Fibroblast of lung (primary cell): ENCODE measurements around the gene KLHL15.

Experiments
- EZH2 ChIP-seq: IDR thresholded peaks from 2 replicates; pipeline ENCODE4 v1.5.1; 2012; ENCODE audit warnings: low read length, control low read depth, mild to moderate bottlenecking; ENCODE audit errors: missing control alignments
- TF ChIP-seq, protein P1 (sequence below), 2 donors: IDR thresholded peaks in 1 of 2; conservative IDR thresholded peaks in 1 of 2; 1 replicate in 1 of 2; 2 replicates in 1 of 2; pipeline ENCODE4 v1.5.1; 2011 to 2012; ENCODE audit warnings: low read length in 2 of 2, control low read depth in 1 of 2, inconsistent platforms in 1 of 2, low read depth in 1 of 2, mild to moderate bottlenecking in 1 of 2

DNA sequence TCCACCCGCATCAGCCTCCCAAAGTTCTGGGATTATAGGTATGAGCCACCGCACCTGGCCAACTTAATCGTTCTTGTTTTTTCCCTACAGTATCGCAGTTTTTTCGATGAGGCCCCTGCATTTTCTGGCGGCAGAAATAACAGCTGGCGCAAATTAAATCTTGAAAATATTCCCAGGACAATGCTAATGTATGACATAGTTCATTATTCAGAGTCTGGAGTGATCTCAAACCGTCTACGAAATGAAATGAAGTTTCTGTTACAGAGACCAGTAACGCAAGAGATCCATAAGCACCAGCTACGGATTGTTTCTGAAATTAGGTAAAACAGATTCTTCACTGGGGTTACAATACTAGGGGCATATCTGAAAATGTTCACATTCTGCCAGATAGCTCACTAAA, 91.9 kb downstream of the KLHL15 start:
- TF ChIP-seq, protein P1, sequence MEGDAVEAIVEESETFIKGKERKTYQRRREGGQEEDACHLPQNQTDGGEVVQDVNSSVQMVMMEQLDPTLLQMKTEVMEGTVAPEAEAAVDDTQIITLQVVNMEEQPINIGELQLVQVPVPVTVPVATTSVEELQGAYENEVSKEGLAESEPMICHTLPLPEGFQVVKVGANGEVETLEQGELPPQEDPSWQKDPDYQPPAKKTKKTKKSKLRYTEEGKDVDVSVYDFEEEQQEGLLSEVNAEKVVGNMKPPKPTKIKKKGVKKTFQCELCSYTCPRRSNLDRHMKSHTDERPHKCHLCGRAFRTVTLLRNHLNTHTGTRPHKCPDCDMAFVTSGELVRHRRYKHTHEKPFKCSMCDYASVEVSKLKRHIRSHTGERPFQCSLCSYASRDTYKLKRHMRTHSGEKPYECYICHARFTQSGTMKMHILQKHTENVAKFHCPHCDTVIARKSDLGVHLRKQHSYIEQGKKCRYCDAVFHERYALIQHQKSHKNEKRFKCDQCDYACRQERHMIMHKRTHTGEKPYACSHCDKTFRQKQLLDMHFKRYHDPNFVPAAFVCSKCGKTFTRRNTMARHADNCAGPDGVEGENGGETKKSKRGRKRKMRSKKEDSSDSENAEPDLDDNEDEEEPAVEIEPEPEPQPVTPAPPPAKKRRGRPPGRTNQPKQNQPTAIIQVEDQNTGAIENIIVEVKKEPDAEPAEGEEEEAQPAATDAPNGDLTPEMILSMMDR (conservative IDR thresholded peaks at IDR 0.05 in 1 of 2, IDR thresholded peaks at IDR 0.05 in 1 of 2; ENCODE audit: low read depth in 1 of 2, low read length in 2 of 2) = no peak
- no peak for TF ChIP-seq EZH2
